Adrenal gland (tissue), 5 donors: ENCODE results near the gene KCNN4.

Source experiments
- CTCF ChIP-seq, 6 experiments: fragments of 450-650 bp in 4 of 6; fragments of 200-600 bp in 2 of 6; sonication (generic) in 1 of 6; IDR thresholded peaks; 1 replicate in 5 of 6; 2 replicates in 1 of 6; pipeline versions ENCODE4 v1.5.1 to v1.8.0; 2016 to 2021; ENCODE audit warnings: antibody characterized with exemption in 6 of 6, mild to moderate bottlenecking in 2 of 6, moderate library complexity in 1 of 6
- POLR2A ChIP-seq, 2 donors: fragments of 450-650 bp; IDR thresholded peaks; one replicate each; pipeline ENCODE4 v1.6.1; 2017; ENCODE audit warnings: antibody characterized with exemption in 2 of 2, mild to moderate bottlenecking in 2 of 2, moderate library complexity in 1 of 2
- donor health status: DM: no; HTN: no; CAD: no.

- TF ChIP-seq POLR2A (IDR thresholded peaks at IDR 0.05) (no peak), CTCF (IDR thresholded peaks at IDR 0.05) (no peak)
Measured at GRCh38 chr19:43811837-43812236, 31.1 kb upstream of the KCNN4 start.
